ENCODE measurements around the gene MOK.

Gene MOK

DNA sequence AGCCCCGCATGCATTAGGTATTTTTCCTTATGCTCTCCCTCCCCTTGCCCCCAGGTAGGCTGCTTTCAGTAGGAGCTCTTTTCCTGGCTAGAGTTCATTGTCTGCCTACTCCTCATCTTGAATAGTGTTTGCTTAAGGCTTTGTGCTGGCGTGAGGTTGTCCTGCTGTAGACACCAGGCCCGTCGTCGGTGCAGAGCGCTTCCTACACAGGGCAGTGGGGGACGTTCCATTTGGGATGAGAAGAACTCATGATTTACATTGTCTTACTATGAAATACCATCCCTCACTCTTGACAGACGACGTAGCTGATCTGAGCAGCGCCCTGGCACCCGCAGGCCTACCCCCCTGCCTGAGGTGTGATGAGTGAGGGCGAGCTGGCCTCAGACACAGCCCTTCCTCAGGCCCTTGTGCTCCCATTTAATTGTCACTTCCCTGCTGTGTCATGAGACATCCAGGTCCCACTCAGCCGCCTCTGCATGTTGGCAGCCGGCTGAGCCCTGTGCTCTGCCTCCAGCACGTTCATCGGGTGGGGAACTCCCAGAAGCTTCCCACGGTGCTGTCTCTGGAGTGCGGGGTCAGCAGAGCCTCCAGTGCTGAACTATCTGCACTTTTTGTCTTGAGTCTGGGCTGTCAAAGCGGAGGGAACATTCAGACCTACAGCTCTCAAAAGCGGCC, 89.3 kb downstream of the MOK start:
- no peak overlapping the region for H3K4me3 ChIP-seq (ENCODE audit: insufficient read length, low read depth)
- H3K36me3 ChIP-seq (ENCODE audit: insufficient read depth, insufficient read length, low read length): peaks cover 41% of the 10 kb centered on the region
- TF ChIP-seq SUZ12 (IDR thresholded peaks at IDR 0.05; ENCODE audit: extremely low read depth, insufficient read depth, insufficient read length) (no peak), ZNF274 (IDR thresholded peaks at IDR 0.05; ENCODE audit: low read depth, low read length) (no peak), YY1 (IDR thresholded peaks at IDR 0.05; ENCODE audit: insufficient read depth, insufficient read length) (no peak)
- DNase-seq (ENCODE audit: low read depth, low spot score): no peak
- peaks cover 7% of the 10 kb centered on the region for H3K4me1 ChIP-seq (ENCODE audit: insufficient read depth, insufficient read length)
- no peak overlapping the region for H3K9ac ChIP-seq (ENCODE audit: insufficient read length, low read depth)
- H3K9me3 ChIP-seq (ENCODE audit: insufficient read depth, low read length): no peaks in the 10 kb centered on the region
- no peaks in the 10 kb centered on the region for H3K27me3 ChIP-seq (ENCODE audit: insufficient read depth, insufficient read length)

DNA sequence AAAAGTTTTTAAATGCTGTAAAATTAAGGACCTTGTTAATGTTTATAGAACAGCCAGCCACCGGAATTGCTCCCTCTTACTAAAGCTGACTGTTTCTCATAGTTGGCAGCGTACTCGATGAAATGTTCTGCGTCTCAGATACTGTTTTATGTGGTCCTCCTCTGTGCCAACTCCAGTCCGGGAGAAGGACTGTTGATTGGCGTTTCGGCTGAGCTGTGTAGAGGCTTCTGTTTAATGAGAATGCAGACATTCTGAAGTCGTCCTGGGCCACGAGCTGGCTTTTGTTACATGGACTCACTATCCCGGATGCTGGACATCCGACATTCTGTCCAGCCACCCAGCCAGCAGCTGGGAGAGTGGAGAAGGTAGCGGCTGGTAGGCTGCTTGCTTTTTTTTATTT, 89.9 kb downstream of the MOK start:
- TF ChIP-seq YY1 (IDR thresholded peaks at IDR 0.05; ENCODE audit: insufficient read depth, insufficient read length) (no peak), SUZ12 (IDR thresholded peaks at IDR 0.05; ENCODE audit: extremely low read depth, insufficient read depth, insufficient read length) (no peak), ZNF274 (IDR thresholded peaks at IDR 0.05; ENCODE audit: low read depth, low read length) (no peak)
- no peak overlapping the region for H3K9ac ChIP-seq (ENCODE audit: insufficient read length, low read depth)
- H3K4me3 ChIP-seq (ENCODE audit: insufficient read length, low read depth): no peak overlapping the region
- H3K9me3 ChIP-seq (ENCODE audit: insufficient read depth, low read length): no peaks in the 10 kb centered on the region
- DNase-seq (ENCODE audit: low read depth, low spot score): no peak
- H3K36me3 ChIP-seq (ENCODE audit: insufficient read depth, insufficient read length, low read length): peaks cover 42% of the 10 kb centered on the region
- peaks cover 7% of the 10 kb centered on the region for H3K4me1 ChIP-seq (ENCODE audit: insufficient read depth, insufficient read length)
- no peaks in the 10 kb centered on the region for H3K27me3 ChIP-seq (ENCODE audit: insufficient read depth, insufficient read length)

DNA sequence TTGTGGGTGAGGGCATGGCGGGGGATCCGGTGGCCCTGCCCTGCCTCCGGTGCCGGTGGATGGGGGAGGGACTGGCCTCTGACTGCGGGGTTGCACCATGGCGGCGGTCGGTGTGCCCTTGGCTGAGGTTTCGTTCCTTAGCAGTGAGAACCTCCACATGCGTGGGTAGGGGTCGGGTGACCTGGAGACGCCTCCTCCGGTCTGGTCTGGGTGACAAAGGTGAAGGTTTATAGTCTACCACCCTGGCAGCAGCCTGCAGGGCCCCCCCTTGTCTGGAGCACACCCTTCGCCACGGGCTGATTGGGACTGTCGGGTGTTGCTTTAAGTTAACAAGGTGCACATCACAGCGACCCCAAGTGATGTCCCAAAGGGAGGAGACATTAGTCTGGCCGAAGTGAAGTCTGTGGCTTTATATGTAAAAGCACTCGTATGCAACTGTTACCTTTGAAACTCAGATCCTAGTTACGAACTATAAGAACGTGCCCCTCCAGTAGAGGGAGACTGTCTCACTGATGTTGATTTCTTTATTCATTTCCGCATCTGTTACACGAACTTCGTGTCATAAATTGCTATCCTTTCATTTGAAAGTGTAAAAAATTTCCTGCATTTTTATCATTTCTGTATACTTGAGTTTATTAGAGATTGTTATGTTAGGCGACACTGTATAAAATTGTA, 90.8 kb downstream of the MOK start:
- Histone ChIP-seq H3K4me3 (ENCODE audit: insufficient read length, low read depth) (no peak overlapping the region), H3K9me3 (ENCODE audit: insufficient read depth, low read length) (no peaks in the 10 kb centered on the region), H3K27me3 (ENCODE audit: insufficient read depth, insufficient read length) (no peaks in the 10 kb centered on the region), H3K9ac (ENCODE audit: insufficient read length, low read depth) (no peak overlapping the region), H3K4me1 (ENCODE audit: insufficient read depth, insufficient read length) (peaks cover 4% of the 10 kb centered on the region), H3K36me3 (ENCODE audit: insufficient read depth, insufficient read length, low read length) (peaks cover 42% of the 10 kb centered on the region)
- TF ChIP-seq YY1 (IDR thresholded peaks at IDR 0.05; ENCODE audit: insufficient read depth, insufficient read length): no peak
- no peak for TF ChIP-seq SUZ12 (IDR thresholded peaks at IDR 0.05; ENCODE audit: extremely low read depth, insufficient read depth, insufficient read length)
- TF ChIP-seq ZNF274 (IDR thresholded peaks at IDR 0.05; ENCODE audit: low read depth, low read length): no peak
- DNase-seq (ENCODE audit: low read depth, low spot score): no peak

DNA sequence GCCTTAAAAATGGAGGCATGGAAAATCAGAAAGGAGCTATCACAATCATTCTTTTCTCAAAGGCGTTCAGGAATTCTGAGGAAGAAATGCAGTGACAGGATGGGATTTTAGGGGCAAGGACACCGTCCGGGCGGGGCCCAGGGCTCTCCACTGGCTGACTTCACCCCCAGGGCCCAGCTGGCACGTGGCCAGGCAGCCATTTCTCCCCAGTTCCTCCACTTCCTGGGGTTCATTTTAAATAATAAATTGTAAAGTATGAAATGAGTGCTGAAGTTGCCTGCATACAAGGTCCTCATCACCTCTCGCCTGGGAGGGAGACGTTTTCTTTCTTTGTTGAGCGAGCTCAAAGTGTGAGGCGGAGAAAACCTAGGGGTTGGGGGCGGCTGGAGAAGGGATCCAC, 91.5 kb downstream of the MOK start:
- Histone ChIP-seq H3K27me3 (ENCODE audit: insufficient read depth, insufficient read length) (no peaks in the 10 kb centered on the region), H3K9ac (ENCODE audit: insufficient read length, low read depth) (no peak overlapping the region), H3K9me3 (ENCODE audit: insufficient read depth, low read length) (no peaks in the 10 kb centered on the region), H3K36me3 (ENCODE audit: insufficient read depth, insufficient read length, low read length) (peaks cover 45% of the 10 kb centered on the region), H3K4me1 (ENCODE audit: insufficient read depth, insufficient read length) (peaks cover 4% of the 10 kb centered on the region), H3K4me3 (ENCODE audit: insufficient read length, low read depth) (no peak overlapping the region)
- no peak for DNase-seq (ENCODE audit: low read depth, low spot score)
- TF ChIP-seq ZNF274 (IDR thresholded peaks at IDR 0.05; ENCODE audit: low read depth, low read length) (no peak), SUZ12 (IDR thresholded peaks at IDR 0.05; ENCODE audit: extremely low read depth, insufficient read depth, insufficient read length) (no peak), YY1 (IDR thresholded peaks at IDR 0.05; ENCODE audit: insufficient read depth, insufficient read length) (no peak)

DNA sequence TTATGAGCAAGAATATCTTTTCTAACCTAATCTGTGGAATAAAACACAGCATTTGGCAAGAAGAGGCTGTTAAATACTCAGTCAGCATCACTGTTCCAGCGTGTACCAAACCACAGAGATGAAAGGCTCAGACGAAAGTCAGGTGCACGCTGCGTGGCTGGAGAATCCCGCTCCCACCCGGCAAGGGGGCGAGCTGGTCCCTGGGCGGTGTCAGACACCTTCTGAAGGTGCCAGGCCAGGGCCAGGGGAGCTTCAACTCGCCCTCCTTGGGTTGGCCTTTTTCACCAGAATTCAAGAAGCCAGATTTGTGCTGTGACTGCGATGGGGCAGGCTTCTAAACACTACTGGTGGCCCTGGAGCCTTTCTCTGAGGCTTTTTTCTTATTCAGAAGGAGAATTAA, 92.1 kb downstream of the MOK start:
- no peak overlapping the region for H3K9ac ChIP-seq (ENCODE audit: insufficient read length, low read depth)
- no peaks in the 10 kb centered on the region for H3K27me3 ChIP-seq (ENCODE audit: insufficient read depth, insufficient read length)
- no peak overlapping the region for H3K4me3 ChIP-seq (ENCODE audit: insufficient read length, low read depth)
- H3K9me3 ChIP-seq (ENCODE audit: insufficient read depth, low read length): no peaks in the 10 kb centered on the region
- peaks cover 4% of the 10 kb centered on the region for H3K4me1 ChIP-seq (ENCODE audit: insufficient read depth, insufficient read length)
- H3K36me3 ChIP-seq (ENCODE audit: insufficient read depth, insufficient read length, low read length): peaks cover 47% of the 10 kb centered on the region
- no peak for TF ChIP-seq ZNF274 (IDR thresholded peaks at IDR 0.05; ENCODE audit: low read depth, low read length)
- no peak for TF ChIP-seq SUZ12 (IDR thresholded peaks at IDR 0.05; ENCODE audit: extremely low read depth, insufficient read depth, insufficient read length)
- no peak for TF ChIP-seq YY1 (IDR thresholded peaks at IDR 0.05; ENCODE audit: insufficient read depth, insufficient read length)
- no peak for DNase-seq (ENCODE audit: low read depth, low spot score)

DNA sequence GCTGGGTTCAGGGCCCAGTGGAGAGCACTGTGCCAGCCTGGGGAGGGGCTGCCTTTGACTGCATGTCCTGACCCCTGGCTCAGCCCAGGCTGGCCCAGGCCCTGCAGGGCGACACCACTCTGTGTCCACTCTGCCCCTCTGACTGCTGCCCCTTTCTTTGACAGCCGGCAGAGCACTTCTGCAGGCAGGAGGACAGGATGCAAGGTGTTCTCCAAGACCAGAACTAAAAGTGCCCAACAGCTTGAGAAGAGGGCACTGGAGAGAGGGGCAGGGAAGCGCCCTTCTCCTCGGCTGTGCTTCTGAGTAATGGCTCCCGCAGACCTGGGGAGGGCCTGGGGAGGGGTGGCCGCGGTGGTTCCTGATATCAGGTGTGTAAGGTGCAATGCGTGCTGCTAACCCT, 92.6 kb downstream of the MOK start:
- H3K4me3 ChIP-seq (ENCODE audit: insufficient read length, low read depth): no peak overlapping the region
- H3K27me3 ChIP-seq (ENCODE audit: insufficient read depth, insufficient read length): no peaks in the 10 kb centered on the region
- H3K9ac ChIP-seq (ENCODE audit: insufficient read length, low read depth): no peak overlapping the region
- H3K36me3 ChIP-seq (ENCODE audit: insufficient read depth, insufficient read length, low read length): peaks cover 44% of the 10 kb centered on the region
- no peak for DNase-seq (ENCODE audit: low read depth, low spot score)
- H3K4me1 ChIP-seq (ENCODE audit: insufficient read depth, insufficient read length): peaks cover 4% of the 10 kb centered on the region
- no peaks in the 10 kb centered on the region for H3K9me3 ChIP-seq (ENCODE audit: insufficient read depth, low read length)
- no peak for TF ChIP-seq ZNF274 (IDR thresholded peaks at IDR 0.05; ENCODE audit: low read depth, low read length)
- no peak for TF ChIP-seq YY1 (IDR thresholded peaks at IDR 0.05; ENCODE audit: insufficient read depth, insufficient read length)
- no peak for TF ChIP-seq SUZ12 (IDR thresholded peaks at IDR 0.05; ENCODE audit: extremely low read depth, insufficient read depth, insufficient read length)

DNA sequence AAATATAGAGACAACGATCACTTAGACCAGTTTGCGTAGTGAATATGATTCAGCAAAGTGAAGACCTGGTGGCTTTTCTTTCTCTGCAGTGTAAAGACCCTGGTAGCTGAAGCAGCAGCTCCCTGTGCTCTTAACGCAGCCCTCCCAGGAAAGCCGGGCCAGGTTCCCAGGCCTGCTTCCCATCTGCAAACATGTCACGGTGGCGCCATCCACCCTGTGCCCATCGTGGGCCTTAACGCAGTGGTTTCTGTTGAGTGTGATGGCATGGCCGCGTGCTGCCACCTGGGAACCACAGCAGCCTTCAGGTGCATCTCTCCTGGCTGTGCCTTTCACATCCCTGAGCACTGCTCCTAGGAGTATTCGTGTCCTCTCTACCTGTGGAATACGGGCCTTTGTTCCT, 93.7 kb downstream of the MOK start:
- H3K4me3 ChIP-seq (ENCODE audit: insufficient read length, low read depth): no peak overlapping the region
- no peak overlapping the region for H3K9ac ChIP-seq (ENCODE audit: insufficient read length, low read depth)
- H3K4me1 ChIP-seq (ENCODE audit: insufficient read depth, insufficient read length): peaks cover 4% of the 10 kb centered on the region
- no peaks in the 10 kb centered on the region for H3K9me3 ChIP-seq (ENCODE audit: insufficient read depth, low read length)
- no peak for DNase-seq (ENCODE audit: low read depth, low spot score)
- TF ChIP-seq ZNF274 (IDR thresholded peaks at IDR 0.05; ENCODE audit: low read depth, low read length): no peak
- no peak for TF ChIP-seq YY1 (IDR thresholded peaks at IDR 0.05; ENCODE audit: insufficient read depth, insufficient read length)
- H3K36me3 ChIP-seq (ENCODE audit: insufficient read depth, insufficient read length, low read length): peaks cover 45% of the 10 kb centered on the region
- H3K27me3 ChIP-seq (ENCODE audit: insufficient read depth, insufficient read length): no peaks in the 10 kb centered on the region
